LNCAP (cell line): ENCODE measurements around the gene PLPPR1.
A peak's percentile ranks its signal among the peaks of the same experiment; 100 is the strongest.

Experiments used
- CTCF ChIP-seq: fragments of 450-650 bp; IDR thresholded peaks from 2 replicates; pipeline ENCODE4 v1.5.1; 2017; ENCODE audit warnings: mild to moderate bottlenecking

The PLPPR1 gene

GRCh38 chr9:101098392-101098791, 69.9 kb downstream of the PLPPR1 start:
- TF ChIP-seq CTCF: no peak

DNA sequence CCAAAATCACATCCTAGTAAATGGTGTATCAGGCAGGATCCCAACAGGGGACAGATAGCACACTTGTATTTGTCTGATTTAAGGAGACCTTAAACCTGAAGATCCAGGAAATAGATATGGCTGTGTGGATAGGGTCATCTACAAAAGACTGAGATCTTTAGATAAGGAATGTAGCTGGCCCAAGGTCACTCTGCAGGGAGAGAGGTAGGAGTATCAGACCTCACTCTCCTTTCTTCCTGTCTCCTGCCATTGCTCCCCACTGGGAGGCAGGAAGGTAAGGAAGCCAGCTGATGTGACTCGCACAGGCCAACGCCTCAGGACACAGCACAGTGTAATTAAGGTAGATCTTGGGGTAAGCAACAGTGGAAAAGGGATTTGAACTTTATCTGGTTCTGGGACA, 85.8 kb downstream of the PLPPR1 start:
- TF ChIP-seq CTCF: no peak

- no peak for TF ChIP-seq CTCF
Observed at GRCh38 chr9:101115102-101115501, 86.6 kb downstream of the PLPPR1 start.

- no peak for TF ChIP-seq CTCF
Observed at GRCh38 chr9:101117161-101117560, 88.6 kb downstream of the PLPPR1 start.

- peak; percentile 87 for TF ChIP-seq CTCF
Observed at GRCh38 chr9:101119206-101119819, 90.8 kb downstream of the PLPPR1 start.

DNA sequence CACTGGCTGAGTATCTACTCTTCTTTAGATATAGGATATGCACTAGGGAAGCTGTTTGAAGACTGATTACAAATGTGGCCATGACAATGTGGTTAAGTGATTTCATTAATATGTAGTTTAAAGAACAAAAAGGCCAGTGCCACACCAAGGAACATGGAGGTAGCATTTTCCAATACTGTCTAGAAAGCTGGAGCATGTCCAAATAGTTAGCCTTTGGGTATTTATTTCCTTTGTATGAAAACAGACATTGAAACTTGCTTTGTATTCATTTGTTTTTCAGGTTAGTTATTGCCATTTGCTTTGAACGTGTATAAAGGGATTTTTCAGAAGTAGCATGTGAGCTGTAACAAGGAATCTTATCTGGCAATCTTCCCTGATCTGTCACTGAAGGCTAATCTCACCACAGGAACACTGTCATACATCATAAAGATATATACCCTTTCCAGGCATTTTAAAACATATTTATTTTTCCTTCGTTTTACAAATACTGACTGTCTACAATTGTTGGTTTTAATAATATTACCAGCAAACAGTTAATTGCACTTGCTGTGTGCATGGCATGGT, 93.4 kb downstream of the PLPPR1 start:
- TF ChIP-seq CTCF: no peak

DNA sequence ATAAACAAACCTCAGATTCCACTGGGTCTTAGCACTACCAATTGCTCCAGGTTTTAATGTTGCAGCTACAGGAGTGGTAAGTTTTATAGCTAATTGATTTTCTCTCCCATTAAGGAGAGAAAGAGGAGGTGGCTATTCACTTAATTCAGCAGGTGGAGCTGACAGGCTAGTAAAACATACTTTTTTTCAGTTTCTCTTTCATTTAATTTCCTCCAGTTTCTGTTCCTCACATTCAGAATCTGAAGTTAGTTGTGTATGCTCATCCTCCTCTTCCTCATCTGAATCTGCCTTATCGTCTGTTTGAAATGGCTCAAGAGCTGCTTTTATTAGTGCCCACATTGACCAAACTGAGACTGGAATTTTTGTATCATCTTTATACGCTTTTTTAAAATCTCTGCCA, 98.0 kb downstream of the PLPPR1 start:
- no peak for TF ChIP-seq CTCF

GRCh38 chr9:101128623-101129022, 100.1 kb downstream of the PLPPR1 start:
- TF ChIP-seq CTCF: no peak
